Measurements from ENCODE around the gene CKM. TPM values are rescaled to one million over a fixed set of nuclear protein-coding genes. Genes with fewer than 3 reads are reported as not detected.

Gene CKM
- total and polyA plus RNA-seq, 8 donors = 4.1 to 58.5 (median 10.9) TPM; not detected in 2

DNA sequence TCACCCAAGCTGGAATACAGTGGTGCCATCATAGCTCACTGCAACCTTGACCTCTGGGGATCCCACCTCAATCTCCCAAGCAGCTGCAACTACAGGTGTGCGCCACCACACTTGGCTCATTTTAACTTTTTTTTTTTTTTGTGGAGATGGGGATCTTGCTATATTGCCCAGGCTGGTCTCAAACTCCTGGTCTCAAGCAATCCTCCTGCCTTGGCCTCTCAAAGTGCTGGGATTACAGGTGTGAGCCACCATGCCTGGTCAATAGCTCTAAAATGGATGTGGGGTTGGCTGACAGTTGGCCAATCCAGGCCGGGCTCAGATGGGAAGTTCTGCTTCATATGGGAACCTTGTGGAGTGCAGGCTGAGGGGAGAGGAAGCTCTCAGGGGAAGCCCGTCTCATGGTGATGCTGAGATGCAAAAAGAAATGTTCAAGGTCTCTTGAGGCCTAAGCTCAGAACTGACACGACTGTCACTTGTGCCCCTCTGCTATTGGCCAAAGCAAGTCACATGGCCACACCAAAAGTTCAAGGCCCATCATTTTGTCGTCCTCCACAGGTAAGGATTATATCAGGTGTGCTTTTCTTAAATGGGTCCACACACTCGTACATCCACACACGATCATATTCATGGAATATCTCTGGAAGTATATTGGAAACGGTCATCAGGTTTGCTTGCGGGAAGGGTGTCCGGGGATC lies 11.1 kb upstream of the CKM start:
- intact Hi-C loops (cut with DNase I; ENCODE audit: low total_unique reads) = no loop called here
- Histone ChIP-seq H3K27me3 (peaks cover 0 to 16% (median 0%) of the 10 kb centered on the region in 3 donors), H3K27ac (no peak overlapping the region), H3K36me3 (no peaks in the 10 kb centered on the region), H3K4me3 (no peak overlapping the region), H3K9me3 (no peaks in the 10 kb centered on the region), H3K4me1 (peaks cover 0 to 5% (median 2%) of the 10 kb centered on the region in 4 donors)
- WGBS, 5 donors = 80 to 85% (median 83%) methylated on average over 10 of the region's 10 CpGs
- DNase-seq = no peak
- TF ChIP-seq EP300 (IDR thresholded peaks at IDR 0.05) (no peak), POLR2A (IDR thresholded peaks at IDR 0.05) (no peak), POLR2AphosphoS5 (IDR thresholded peaks at IDR 0.05) (no peak), CTCF (IDR thresholded peaks at IDR 0.05) (no peak)

DNA sequence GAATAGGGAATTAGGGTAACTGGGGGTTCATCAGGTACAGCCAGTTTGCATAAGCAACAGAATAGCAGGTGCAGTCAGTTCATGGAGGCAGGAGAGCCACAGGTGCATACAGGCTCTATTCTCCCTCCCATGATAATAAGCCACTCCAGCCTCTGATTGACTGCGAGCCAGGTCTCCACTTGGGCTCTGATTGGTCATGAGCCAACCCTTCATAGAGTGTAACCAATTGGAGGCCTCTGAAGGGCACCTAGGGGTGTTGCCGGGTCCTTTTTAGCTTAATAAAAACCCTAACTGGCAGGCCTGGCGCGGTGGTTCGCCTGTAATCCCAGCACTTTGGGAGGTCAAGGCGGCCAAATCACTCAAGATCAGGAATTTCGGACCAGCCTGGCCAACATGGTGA lies 8.7 kb upstream of the CKM start:
- no peaks in the 10 kb centered on the region for H3K36me3 ChIP-seq
- H3K27ac ChIP-seq = no peak overlapping the region
- no peak overlapping the region for H3K4me3 ChIP-seq
- WGBS, 5 donors = 67 to 93% (median 84%) methylated on average over 3 to 7 of the region's 7 CpGs
- intact Hi-C loops (cut with DNase I; ENCODE audit: low total_unique reads) = no loop called here
- no peak for TF ChIP-seq EP300 (IDR thresholded peaks at IDR 0.05)
- TF ChIP-seq POLR2A (IDR thresholded peaks at IDR 0.05) = no peak
- no peak for TF ChIP-seq CTCF (IDR thresholded peaks at IDR 0.05)
- no peak for TF ChIP-seq POLR2AphosphoS5 (IDR thresholded peaks at IDR 0.05)
- H3K9me3 ChIP-seq = no peaks in the 10 kb centered on the region
- peaks cover 0 to 4% (median 2%) of the 10 kb centered on the region in 4 donors for H3K4me1 ChIP-seq
- DNase-seq = no peak
- peaks cover 0 to 4% (median 0%) of the 10 kb centered on the region in 3 donors for H3K27me3 ChIP-seq

DNA sequence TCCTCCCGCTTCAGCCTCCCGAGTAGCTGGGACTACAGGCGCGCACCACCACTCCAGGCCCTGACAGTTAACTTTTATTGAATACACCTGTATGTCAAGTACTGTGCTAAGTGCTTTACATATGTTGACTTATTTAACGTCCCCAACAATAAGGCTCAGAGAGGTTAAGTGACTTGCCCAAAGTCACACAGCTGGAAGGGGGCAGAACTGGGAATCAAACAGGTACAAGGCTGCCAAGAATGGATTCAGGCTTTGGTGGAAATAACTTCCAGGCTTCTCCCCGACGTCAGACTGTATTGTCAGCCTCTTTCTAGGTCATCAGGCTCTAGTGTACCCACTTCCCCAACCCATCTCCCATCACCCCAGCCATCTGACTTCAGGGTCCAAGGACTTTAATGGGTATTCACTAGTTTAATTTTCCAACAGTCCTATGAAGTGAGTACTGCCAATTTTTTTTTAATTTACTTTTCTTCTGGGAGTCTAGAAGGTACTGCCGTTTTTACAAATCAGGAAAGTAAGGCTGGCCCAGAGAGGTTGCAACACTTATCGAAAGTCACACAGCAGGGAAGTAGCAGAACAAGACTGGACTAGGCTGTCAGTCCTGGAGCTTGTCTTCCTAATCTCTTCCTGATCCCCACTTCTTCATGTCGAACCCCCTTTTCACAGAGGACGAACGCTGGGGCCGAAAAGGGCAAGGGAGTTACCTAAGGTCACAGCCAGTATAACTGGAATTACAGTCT lies 4.9 kb upstream of the CKM start:
- DNase-seq = no peak
- no peak overlapping the region for H3K4me3 ChIP-seq
- H3K4me1 ChIP-seq = peaks cover 9 to 25% (median 20%) of the 10 kb centered on the region in 4 donors
- TF ChIP-seq CTCF (IDR thresholded peaks at IDR 0.05) = no peak
- TF ChIP-seq POLR2A (IDR thresholded peaks at IDR 0.05) = no peak
- TF ChIP-seq POLR2AphosphoS5 (IDR thresholded peaks at IDR 0.05) = no peak
- TF ChIP-seq EP300 (IDR thresholded peaks at IDR 0.05) = no peak
- intact Hi-C loops (cut with DNase I; ENCODE audit: low total_unique reads) = no loop called here
- peaks cover 0 to 22% (median 21%) of the 10 kb centered on the region in 3 donors for H3K27me3 ChIP-seq
- H3K27ac ChIP-seq = no peak overlapping the region
- 70 to 80% (median 71%) methylated on average over 13 of the region's 13 CpGs for WGBS, 5 donors
- H3K36me3 ChIP-seq = no peaks in the 10 kb centered on the region
- H3K9me3 ChIP-seq = no peaks in the 10 kb centered on the region

GRCh38 chr19:45324349-45324907 lies 1.8 kb upstream of the CKM start:
- peaks cover 9 to 28% (median 20%) of the 10 kb centered on the region in 4 donors for H3K4me1 ChIP-seq
- H3K4me3 ChIP-seq = peak overlapping the region in 1 of 4 donors; percentile 37
- WGBS, 5 donors = 59 to 76% (median 65%) methylated on average over 11 of the region's 11 CpGs
- TF ChIP-seq CTCF (IDR thresholded peaks at IDR 0.05) (no peak), POLR2A (IDR thresholded peaks at IDR 0.05) (no peak), POLR2AphosphoS5 (IDR thresholded peaks at IDR 0.05) (no peak), EP300 (IDR thresholded peaks at IDR 0.05) (no peak)
- peaks cover 0 to 38% (median 25%) of the 10 kb centered on the region in 3 donors for H3K27me3 ChIP-seq
- no peaks in the 10 kb centered on the region for H3K36me3 ChIP-seq
- intact Hi-C loops (cut with DNase I; ENCODE audit: low total_unique reads) = no loop called here
- no peak for DNase-seq
- H3K9me3 ChIP-seq = no peaks in the 10 kb centered on the region
- H3K27ac ChIP-seq = peak overlapping the region in 1 of 5 donors; percentile 68
